ENCODE results near the gene OSBPL3. TPM values are rescaled to one million over a fixed set of nuclear protein-coding genes. Genes with fewer than 3 reads are reported as not detected.

The OSBPL3 gene
- total RNA-seq, 8 experiments from 2014 or later, result 1.8 to 139 (median 7.5) TPM

GRCh38 chr7:24870766-24871165 is 109.2 kb downstream of the OSBPL3 start:
- in situ Hi-C loops (cut with MboI; ENCODE audit: low pct_unique_long_range_greater_than_20kb in 2 of 9, low sequenced_read_pairs in 9 of 9, unreplicated experiment in 9 of 9), result no loop called here
- H3K27ac ChIP-seq, result no peak overlapping the region
- H3K4me1 ChIP-seq (replicated peaks in 1 of 2), result no peaks in the 10 kb centered on the region
- H3K4me3 ChIP-seq, result no peak overlapping the region
- 92 to 100% (median 94%) methylated on average over 1 to 6 of the region's 6 CpGs; no CpG with 5 or more reads in 6 of the 10 experiments for WGBS, 10 experiments
- ATAC-seq (replicated peaks in 6 of 8), result no peak

GRCh38 chr7:24869572-24869971 is 110.4 kb downstream of the OSBPL3 start:
- Histone ChIP-seq H3K27ac (no peak overlapping the region), H3K4me3 (no peak overlapping the region), H3K4me1 (replicated peaks in 1 of 2) (peaks cover 0 to 3% of the 10 kb centered on the region in 2 donors)
- 40 to 100% (median 87%) methylated on average over 1 to 2 of the region's 2 CpGs; no CpG with 5 or more reads in 4 of the 10 experiments for WGBS, 10 experiments
- in situ Hi-C loops (cut with MboI; ENCODE audit: low pct_unique_long_range_greater_than_20kb in 2 of 9, low sequenced_read_pairs in 9 of 9, unreplicated experiment in 9 of 9), result no loop called here
- ATAC-seq (replicated peaks in 6 of 8), result no peak

GRCh38 chr7:24868741-24869140 is 111.2 kb downstream of the OSBPL3 start:
- Histone ChIP-seq H3K4me1 (replicated peaks in 1 of 2) (peaks cover 0 to 3% of the 10 kb centered on the region in 2 donors), H3K27ac (no peak overlapping the region), H3K4me3 (no peak overlapping the region)
- WGBS, 10 experiments, result 0 to 74% (median 38%) methylated on average over 1 to 4 of the region's 4 CpGs; no CpG with 5 or more reads in 1 of the 10 experiments
- in situ Hi-C loops (cut with MboI; ENCODE audit: low pct_unique_long_range_greater_than_20kb in 2 of 9, low sequenced_read_pairs in 9 of 9, unreplicated experiment in 9 of 9), result no loop called here
- ATAC-seq (replicated peaks in 6 of 8), result no peak

- ATAC-seq (replicated peaks in 6 of 8), result no peak
- no peak overlapping the region for H3K4me3 ChIP-seq
- peaks cover 0 to 3% of the 10 kb centered on the region in 2 donors for H3K4me1 ChIP-seq (replicated peaks in 1 of 2)
- no peak overlapping the region for H3K27ac ChIP-seq
- in situ Hi-C loops (cut with MboI; ENCODE audit: low pct_unique_long_range_greater_than_20kb in 2 of 9, low sequenced_read_pairs in 9 of 9, unreplicated experiment in 9 of 9), result no loop called here
- WGBS, 10 experiments, result 88 to 100% (median 96%) methylated on average over 1 to 11 of the region's 12 CpGs; no CpG with 5 or more reads in 1 of the 10 experiments
Measured at GRCh38 chr7:24866004-24866615, 113.9 kb downstream of the OSBPL3 start.

GRCh38 chr7:24864214-24864817 is 115.7 kb downstream of the OSBPL3 start:
- in situ Hi-C loops (cut with MboI; ENCODE audit: low pct_unique_long_range_greater_than_20kb in 2 of 9, low sequenced_read_pairs in 9 of 9, unreplicated experiment in 9 of 9), result no loop called here
- peak in 4 of 8 experiments; percentile 19 to 73 (median 39) for ATAC-seq (replicated peaks in 6 of 8)
- H3K4me3 ChIP-seq, result no peak overlapping the region
- 12 to 100% (median 80%) methylated on average over 1 to 6 of the region's 6 CpGs; no CpG with 5 or more reads in 1 of the 10 experiments for WGBS, 10 experiments
- peaks cover 0 to 3% of the 10 kb centered on the region in 2 donors for H3K4me1 ChIP-seq (replicated peaks in 1 of 2)
- H3K27ac ChIP-seq, result no peak overlapping the region

GRCh38 chr7:24863626-24864025 is 116.4 kb downstream of the OSBPL3 start:
- in situ Hi-C loops (cut with MboI; ENCODE audit: low pct_unique_long_range_greater_than_20kb in 2 of 9, low sequenced_read_pairs in 9 of 9, unreplicated experiment in 9 of 9), result no loop called here

GRCh38 chr7:24862461-24862860 is 117.5 kb downstream of the OSBPL3 start:
- Histone ChIP-seq H3K27ac (no peak overlapping the region), H3K4me1 (replicated peaks in 1 of 2) (peaks cover 0 to 7% of the 10 kb centered on the region in 2 donors), H3K4me3 (no peak overlapping the region)
- in situ Hi-C loops (cut with MboI; ENCODE audit: low pct_unique_long_range_greater_than_20kb in 2 of 9, low sequenced_read_pairs in 9 of 9, unreplicated experiment in 9 of 9), result no loop called here
- ATAC-seq (replicated peaks in 6 of 8), result no peak
- WGBS, 10 experiments, result 86 to 100% (median 93%) methylated on average over 1 of the region's 1 CpG; no CpG with 5 or more reads in 6 of the 10 experiments

More at GRCh38 chr7:24863626-24864025, 116.4 kb downstream of the OSBPL3 start:
- H3K4me1 ChIP-seq (replicated peaks in 1 of 2), result peaks cover 0 to 3% of the 10 kb centered on the region in 2 donors
- no peak overlapping the region for H3K4me3 ChIP-seq
- H3K27ac ChIP-seq, result no peak overlapping the region
- ATAC-seq (replicated peaks in 6 of 8), result no peak

GRCh38 chr7:24861336-24861735 is 118.6 kb downstream of the OSBPL3 start:
- H3K4me1 ChIP-seq (replicated peaks in 1 of 2), result peaks cover 0 to 7% of the 10 kb centered on the region in 2 donors
- in situ Hi-C loops (cut with MboI; ENCODE audit: low pct_unique_long_range_greater_than_20kb in 2 of 9, low sequenced_read_pairs in 9 of 9, unreplicated experiment in 9 of 9), result no loop called here
- ATAC-seq (replicated peaks in 6 of 8), result no peak
- H3K27ac ChIP-seq, result no peak overlapping the region
- H3K4me3 ChIP-seq, result no peak overlapping the region

- H3K4me1 ChIP-seq (replicated peaks in 1 of 2), result peaks cover 0 to 7% of the 10 kb centered on the region in 2 donors
- no peak overlapping the region for H3K27ac ChIP-seq
- H3K4me3 ChIP-seq, result no peak overlapping the region
- WGBS, 10 experiments, result 67 to 100% (median 100%) methylated on average over 1 to 2 of the region's 2 CpGs; no CpG with 5 or more reads in 2 of the 10 experiments
- no peak for ATAC-seq (replicated peaks in 6 of 8)
- in situ Hi-C loops (cut with MboI; ENCODE audit: low pct_unique_long_range_greater_than_20kb in 2 of 9, low sequenced_read_pairs in 9 of 9, unreplicated experiment in 9 of 9), result no loop called here
Measured at GRCh38 chr7:24860611-24861010, 119.4 kb downstream of the OSBPL3 start.

GRCh38 chr7:24858108-24858977 is 121.6 kb downstream of the OSBPL3 start:
- in situ Hi-C loops (cut with MboI; ENCODE audit: low pct_unique_long_range_greater_than_20kb in 2 of 9, low sequenced_read_pairs in 9 of 9, unreplicated experiment in 9 of 9), result no loop called here
- Histone ChIP-seq H3K4me1 (replicated peaks in 1 of 2) (peaks cover 4 to 8% of the 10 kb centered on the region in 2 donors), H3K27ac (no peak overlapping the region), H3K4me3 (no peak overlapping the region)
- 15 to 100% (median 68%) methylated on average over 1 to 4 of the region's 4 CpGs for WGBS, 10 experiments
- ATAC-seq (replicated peaks in 6 of 8), result no peak

GRCh38 chr7:24857623-24858022 is 122.4 kb downstream of the OSBPL3 start:
- no peak overlapping the region for H3K27ac ChIP-seq
- H3K4me3 ChIP-seq, result no peak overlapping the region
- in situ Hi-C loops (cut with MboI; ENCODE audit: low pct_unique_long_range_greater_than_20kb in 2 of 9, low sequenced_read_pairs in 9 of 9, unreplicated experiment in 9 of 9), result no loop called here
- no peak for ATAC-seq (replicated peaks in 6 of 8)
- peaks cover 4 to 10% of the 10 kb centered on the region in 2 donors for H3K4me1 ChIP-seq (replicated peaks in 1 of 2)

GRCh38 chr7:24854866-24855265 is 125.1 kb downstream of the OSBPL3 start:
- 0 to 100% (median 81%) methylated on average over 1 to 3 of the region's 3 CpGs; no CpG with 5 or more reads in 1 of the 10 experiments for WGBS, 10 experiments
- ATAC-seq (replicated peaks in 6 of 8), result no peak
- Histone ChIP-seq H3K4me3 (no peak overlapping the region), H3K4me1 (replicated peaks in 1 of 2) (peaks cover 8 to 22% of the 10 kb centered on the region in 2 donors), H3K27ac (no peak overlapping the region)
- in situ Hi-C loops (cut with MboI; ENCODE audit: low pct_unique_long_range_greater_than_20kb in 2 of 9, low sequenced_read_pairs in 9 of 9, unreplicated experiment in 9 of 9), result no loop called here

GRCh38 chr7:24851786-24852185 is 128.2 kb downstream of the OSBPL3 start:
- Histone ChIP-seq H3K4me3 (no peak overlapping the region), H3K4me1 (replicated peaks in 1 of 2) (peaks cover 4 to 22% of the 10 kb centered on the region in 2 donors), H3K27ac (no peak overlapping the region)
- peak in 5 of 8 experiments; percentile 72 to 94 (median 91) for ATAC-seq (replicated peaks in 6 of 8)
- in situ Hi-C loops (cut with MboI; ENCODE audit: low pct_unique_long_range_greater_than_20kb in 2 of 9, low sequenced_read_pairs in 9 of 9, unreplicated experiment in 9 of 9), result no loop called here
